ENCODE data around the gene NUBPL.
"Not testable (repeated sequence)": the region's sequence is repeated elsewhere in the genome, so short reads cannot be mapped to it uniquely, and the experiment has no call there.

Gene NUBPL

DNA sequence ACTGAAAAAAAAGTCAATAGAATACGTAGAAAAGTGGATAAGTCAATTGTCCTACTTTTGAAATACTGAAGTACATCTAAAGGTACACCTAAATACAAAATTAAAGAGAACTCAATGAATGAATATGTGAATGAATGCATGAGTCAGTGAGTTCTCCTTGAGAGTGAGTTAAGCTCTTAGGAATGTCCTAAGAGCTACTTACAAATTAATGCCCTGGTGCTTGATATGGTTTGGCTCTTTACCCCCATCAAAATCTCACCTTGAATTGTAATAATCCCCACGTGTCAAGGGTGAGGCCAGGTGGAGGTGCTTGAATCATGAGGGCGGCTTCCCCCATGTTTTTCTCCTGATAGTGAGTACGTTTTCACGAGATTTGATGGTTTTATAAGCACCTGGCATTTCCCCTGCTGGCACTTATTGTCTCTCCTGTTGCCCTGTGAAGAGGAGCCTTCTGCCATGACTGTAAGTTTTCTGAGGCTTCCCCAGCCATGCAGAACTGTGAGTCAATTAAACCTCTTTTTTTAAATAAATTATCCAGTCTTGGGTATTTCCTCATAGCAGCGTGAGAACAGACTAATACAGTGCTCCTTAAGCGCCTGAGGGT, 323.7 kb downstream of the NUBPL start:
- DNase-seq: no peak

DNA sequence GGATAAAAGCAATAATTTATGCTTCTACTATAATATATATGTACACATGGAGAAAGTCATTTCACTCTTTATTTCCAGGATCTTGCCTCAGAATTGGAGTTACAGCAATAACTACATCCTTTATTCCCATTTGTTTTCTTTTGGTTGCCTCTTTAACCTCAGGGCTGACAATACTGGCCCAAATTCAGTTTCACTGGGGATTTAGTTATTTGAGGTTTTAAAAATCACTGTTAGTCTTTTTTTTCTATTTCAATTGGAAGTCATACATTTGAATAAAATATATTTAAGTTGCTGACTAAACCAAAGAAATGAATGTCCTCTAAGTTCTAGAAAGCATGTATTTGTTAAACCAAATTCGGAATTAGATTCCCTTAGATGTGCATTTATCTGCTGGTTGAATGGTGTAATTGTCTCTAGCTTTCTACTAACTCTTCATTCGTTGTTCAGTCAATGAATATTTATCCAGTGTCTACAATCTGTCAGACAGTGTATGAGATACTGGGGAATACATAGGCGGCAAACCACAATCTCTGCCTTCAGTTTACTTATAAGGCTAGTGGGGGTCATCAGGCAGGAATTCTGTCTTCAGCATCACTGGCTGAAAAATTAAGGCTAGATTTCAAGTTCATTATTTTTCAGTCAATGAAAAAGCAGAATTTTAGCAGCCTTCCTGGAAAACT, 325.1 kb downstream of the NUBPL start:
- DNase-seq: no peak

DNA sequence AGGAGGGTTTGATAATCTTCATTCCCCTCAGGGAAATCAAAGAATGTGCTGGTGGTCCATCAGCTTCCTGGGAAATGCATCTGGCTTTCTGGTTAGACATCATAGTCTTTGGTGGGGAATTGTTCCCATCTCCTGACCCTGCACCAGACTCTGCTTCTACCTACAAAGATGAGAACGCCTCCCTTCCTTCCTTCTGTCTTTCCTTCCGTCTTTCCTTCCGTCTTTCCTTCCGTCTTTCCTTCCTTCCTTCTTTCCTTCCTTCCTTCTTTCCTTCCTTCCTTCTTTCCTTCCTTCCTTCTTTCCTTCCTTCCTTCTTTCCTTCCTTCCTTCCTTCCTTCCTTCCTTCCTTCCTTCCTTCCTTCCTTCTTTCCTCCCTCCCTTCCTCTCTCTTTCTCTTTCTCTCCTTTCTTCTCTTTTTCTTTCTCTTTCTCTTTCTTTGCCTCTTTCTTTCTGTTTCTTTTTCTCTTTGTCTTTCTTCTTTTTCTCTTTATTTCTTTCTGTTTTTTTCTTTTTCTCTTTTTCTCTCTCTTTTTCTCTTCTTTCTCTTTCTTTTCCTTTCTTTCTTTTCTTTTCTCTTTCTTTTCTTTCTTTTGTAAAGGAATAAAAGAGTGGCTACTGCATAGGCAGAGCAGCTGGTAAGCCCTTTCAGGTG, 326.9 kb downstream of the NUBPL start:
- DNase-seq: no peak

DNA sequence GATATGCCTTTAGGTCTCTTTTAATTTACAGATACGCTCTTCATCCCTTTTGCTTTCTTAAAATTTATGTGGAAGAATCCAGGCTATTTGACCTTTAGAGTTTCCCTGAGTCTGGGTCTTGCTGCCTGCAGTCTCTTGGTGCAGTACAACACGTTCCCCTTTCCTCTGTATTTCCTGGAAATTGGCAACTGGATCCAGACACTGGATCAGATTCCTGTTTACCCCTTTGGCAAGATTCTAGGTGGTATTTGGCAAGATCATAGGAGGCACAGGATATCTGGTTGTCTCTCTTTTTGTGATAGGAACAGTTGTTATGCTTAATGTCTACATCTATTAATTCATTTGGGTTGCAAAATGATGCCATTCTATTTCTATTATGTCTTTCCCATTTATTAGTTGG, 328.1 kb downstream of the NUBPL start:
- DNase-seq: no peak

DNA sequence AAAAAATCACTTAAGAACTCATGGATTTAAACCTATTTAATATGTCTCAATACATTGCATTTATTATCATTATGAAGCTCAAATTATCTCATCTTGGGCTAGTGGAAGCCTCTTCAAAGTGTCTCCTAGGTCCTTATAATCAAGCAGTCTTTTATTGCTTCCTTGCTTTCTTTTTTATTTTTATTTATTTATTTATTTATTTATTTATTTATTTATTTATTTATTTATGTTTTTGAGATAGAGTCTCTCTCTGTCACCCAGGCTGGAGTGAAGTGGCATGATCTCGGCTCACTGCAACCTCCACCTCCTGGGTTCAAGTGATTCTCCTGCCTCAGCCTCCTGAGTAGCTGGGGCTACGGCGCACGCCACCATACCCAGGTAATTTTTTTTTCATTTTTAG, 329.0 kb downstream of the NUBPL start:
- not testable (repeated sequence) for DNase-seq

DNA sequence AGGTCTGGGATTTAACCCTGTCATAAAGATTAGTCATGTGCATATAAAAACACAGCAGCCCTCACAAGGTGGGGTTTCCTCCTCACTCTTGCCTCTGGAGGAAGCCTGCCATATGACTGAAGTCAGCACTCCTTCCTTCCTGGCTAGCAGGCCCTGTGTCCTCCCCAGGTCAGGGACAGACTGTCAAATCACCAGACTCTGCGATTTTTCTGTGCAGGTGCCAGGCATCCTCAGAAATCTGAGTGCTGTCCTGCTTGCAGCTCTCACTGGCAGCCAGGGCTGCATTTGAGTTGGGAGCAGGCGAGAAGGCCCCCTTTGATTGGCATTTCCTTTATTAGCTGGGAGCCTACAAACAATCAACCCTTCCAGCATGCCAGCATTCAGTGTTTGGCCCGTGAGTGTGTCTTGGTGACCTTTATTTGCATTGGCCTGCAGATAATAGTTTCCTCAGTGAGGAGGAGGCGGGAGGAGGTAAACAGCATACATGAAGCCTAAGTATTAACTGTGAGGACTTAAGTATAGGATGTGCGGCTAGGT, 332.1 kb downstream of the NUBPL start:
- DNase-seq: no peak

DNA sequence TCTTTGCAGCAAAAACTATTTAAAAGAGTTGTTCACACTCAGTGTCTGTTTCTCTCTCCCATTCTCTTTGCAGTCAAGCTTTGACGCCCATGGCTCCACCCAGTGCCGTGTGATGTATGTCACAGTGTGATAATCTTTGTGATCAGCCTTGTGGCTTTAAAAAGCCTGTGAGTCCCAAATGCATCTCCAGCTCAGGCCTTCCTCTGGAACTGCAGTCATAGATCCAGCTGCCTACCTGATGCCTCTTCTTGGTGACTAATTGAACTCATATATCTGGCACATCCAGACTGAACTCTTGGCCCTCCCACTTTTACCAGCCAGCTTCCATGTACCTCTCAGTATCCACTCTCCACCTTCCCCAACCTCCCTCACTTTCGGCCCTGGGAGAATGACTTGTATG, 333.1 kb downstream of the NUBPL start:
- DNase-seq: no peak

DNA sequence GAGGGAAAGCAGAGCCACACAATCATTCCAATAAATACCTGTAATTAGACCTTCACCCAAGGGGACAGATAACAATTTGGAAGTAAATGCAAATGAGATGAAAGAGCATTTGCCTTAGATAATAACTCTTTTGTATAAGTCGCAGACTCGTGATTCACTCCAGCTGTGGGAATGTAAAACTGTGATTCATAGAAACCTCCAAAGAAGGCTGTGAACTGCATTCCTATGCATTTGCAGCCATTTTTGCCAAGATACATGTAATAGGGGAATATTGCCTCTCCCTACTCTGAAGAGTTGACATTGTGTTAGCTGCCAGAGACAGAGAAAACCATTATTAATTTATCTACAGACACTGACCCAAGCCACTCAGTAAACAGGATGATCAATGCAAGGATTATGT, 334.0 kb downstream of the NUBPL start:
- no peak for DNase-seq

DNA sequence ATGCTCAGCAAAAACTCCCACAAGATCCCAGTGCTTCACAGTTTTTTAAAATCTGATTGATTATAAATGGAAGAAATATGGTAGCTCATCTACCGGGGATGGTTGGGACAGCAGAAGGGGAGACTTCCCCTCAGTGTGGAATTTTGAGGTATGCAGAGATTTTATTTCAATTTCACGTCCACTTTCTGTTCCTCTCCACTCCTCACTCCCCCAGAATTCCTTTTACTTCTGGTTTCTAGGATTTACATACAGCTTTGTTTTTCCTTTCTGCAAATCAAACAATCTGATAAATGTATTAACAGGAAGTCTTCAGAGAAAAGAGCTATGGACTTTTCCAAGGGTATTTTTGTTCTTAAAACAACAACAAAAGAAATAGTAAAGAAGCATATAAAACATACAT, 334.4 kb downstream of the NUBPL start:
- DNase-seq: no peak

DNA sequence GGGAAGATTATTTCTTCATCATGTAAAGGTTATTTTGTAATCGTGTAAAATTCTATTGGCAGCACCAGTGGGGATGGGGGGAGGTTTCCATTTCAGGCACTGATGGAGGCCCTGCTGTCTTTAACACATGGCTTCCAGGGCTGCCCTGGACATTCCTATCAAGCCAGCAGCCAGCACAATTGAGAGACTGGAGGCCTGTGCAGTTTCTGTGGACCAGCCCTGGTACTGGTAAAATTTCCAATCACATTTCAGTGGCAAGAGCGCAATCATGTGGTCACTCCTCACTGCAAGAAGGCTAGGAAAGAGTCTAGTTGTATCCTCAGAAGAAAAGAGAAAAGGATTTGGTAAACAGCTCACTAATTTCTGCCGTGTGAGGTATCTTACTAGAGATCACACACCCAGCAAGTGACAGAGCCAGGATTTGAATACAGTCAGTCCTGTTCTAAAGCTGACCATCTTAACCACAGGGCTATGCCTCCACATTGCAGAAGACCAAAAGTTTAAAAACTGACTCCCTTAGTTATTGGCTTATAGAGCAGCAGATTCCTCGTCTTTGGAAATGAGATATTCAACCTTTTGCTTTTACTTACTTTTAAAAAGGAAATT, 336.5 kb downstream of the NUBPL start:
- DNase-seq: no peak

DNA sequence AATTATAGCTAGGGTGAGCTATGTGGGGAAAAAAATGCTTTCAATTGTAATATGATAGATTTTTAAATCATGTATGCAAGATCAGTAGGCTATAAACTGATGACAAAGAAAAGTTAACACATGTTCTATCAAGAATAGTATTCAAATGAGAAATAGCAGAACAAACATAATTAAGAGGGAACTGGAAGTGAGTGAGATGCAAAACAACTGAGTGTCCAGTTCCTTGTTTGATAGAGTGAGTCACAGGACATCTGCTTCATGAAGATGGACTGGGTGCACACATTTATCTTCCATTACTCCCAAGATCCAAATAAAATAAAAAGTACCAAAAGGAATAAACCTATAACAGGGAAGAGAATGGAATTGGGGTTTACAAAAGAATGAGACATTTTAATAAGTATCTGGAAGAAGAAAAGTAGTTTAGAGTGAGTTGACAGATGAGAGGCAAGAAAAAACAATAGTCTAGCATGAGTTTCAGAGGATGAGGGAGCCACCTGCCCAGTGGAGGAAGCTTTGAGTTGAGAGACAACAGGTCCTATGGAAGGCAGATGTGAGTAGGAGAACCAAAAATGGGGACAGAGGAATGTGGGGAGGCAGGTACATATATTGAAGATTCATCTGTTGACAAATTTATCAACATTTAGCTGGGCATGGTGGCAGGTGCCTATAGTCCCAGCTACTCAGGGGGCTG, 337.8 kb downstream of the NUBPL start:
- DNase-seq: no peak

DNA sequence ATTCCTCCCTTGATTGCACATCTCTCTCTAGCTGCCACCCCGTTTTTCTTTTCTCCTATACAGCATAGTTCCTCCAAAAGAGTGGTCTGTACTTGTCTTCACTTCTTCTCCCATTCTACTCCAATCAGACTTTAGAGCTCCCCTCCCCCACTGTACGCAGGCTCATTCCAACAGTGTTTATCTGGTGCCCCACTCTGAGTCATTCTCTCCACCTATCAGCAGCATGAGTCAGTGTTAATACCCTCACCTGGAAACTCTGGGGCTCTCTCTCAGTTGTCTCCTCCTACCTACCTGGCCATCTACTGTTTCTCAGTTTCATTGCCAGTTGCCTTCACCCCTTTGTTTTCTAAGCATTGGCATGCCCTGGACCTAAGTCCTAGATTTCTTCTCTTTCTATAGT, 340.8 kb downstream of the NUBPL start:
- no peak for DNase-seq

DNA sequence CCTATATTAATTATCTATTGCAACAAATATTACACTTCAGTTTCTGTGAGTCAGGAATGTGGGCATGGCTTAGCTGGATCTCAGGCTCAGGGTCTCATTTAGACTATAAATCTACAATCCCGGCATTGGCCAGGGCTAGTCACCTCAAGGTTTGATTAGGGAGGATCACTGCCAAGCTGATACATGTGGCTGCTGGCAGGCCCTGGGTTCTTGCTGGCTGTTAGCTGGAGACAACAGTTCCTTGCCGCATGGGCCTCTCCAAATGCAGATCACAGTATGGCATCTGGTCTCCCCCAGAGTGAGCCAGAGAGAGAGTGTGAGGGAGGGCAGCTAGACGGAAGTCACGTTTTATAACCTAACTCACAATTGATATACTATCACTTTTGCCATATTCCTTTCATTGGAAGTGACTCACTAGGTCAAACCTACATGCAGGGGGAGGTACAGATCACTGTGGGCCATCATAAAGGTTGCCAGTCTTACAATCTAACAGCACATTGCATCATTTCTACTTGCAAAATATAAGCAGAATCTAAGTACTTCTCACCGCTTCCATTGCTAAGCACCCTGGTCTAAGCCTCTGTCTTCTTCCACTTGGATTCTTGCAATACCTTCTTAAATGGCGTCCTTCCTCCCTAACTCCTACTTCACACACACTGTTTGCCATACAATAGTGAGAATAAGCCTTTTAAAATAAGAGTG, 341.9 kb downstream of the NUBPL start:
- DNase-seq: no peak

DNA sequence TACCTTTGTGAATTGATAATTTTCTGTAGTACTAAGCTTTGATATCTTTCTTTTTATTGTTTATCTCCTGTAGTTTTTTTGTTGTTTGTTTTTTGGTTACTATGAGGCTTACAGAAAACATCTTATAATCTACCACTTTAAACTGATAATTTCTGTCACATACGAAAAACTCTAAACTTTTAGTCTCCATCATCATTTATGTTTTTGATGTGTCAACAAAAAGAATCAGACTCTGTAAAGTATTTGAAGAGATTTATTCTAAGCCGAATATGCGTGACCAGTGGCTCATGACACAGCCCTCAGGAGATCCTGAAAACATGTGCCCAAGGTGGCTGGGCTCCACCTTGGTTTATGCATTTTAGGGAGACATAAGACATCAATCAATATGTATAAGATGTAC, 348.8 kb downstream of the NUBPL start:
- DNase-seq: no peak
